ENCODE results near the gene RASAL1. TPM values are rescaled to one million over a fixed set of nuclear protein-coding genes. Genes with fewer than 3 reads are reported as not detected.

The RASAL1 gene
- total RNA-seq, 4 donors from 2014 or later: 17.4 to 98.7 (median 56.6) TPM

- H3K36me3 ChIP-seq: no peaks in the 10 kb centered on the region
- no peak overlapping the region for H3K4me3 ChIP-seq
- no peak for DNase-seq
- H3K4me1 ChIP-seq: peaks cover 0 to 13% (median 0%) of the 10 kb centered on the region in 3 donors
- H3K9me3 ChIP-seq: no peaks in the 10 kb centered on the region
- WGBS, 2 donors: 55 to 76% methylated on average over 1 to 12 of the region's 13 CpGs
- TF ChIP-seq CTCF (IDR thresholded peaks at IDR 0.05) (no peak), POLR2A (IDR thresholded peaks at IDR 0.05) (no peak)
- peaks cover 0 to 72% (median 0%) of the 10 kb centered on the region in 4 donors for H3K27me3 ChIP-seq
- intact Hi-C loops (cut with DNase I): no loop called here
- no peak overlapping the region for H3K27ac ChIP-seq
Measured at GRCh38 chr12:113088971-113089756, 46.4 kb downstream of the RASAL1 start.

GRCh38 chr12:113088037-113088436 lies 47.5 kb downstream of the RASAL1 start:
- no peak for TF ChIP-seq CTCF (IDR thresholded peaks at IDR 0.05)
- TF ChIP-seq POLR2A (IDR thresholded peaks at IDR 0.05): no peak
- intact Hi-C loops (cut with DNase I): no loop called here
- Histone ChIP-seq H3K9me3 (no peaks in the 10 kb centered on the region), H3K36me3 (no peaks in the 10 kb centered on the region), H3K4me3 (no peak overlapping the region), H3K27ac (no peak overlapping the region), H3K4me1 (peaks cover 0 to 7% (median 0%) of the 10 kb centered on the region in 3 donors), H3K27me3 (peaks cover 0 to 63% (median 0%) of the 10 kb centered on the region in 4 donors)
- DNase-seq: no peak
- WGBS, 2 donors: 67 to 89% methylated on average over 2 to 3 of the region's 3 CpGs

- H3K36me3 ChIP-seq: no peaks in the 10 kb centered on the region
- WGBS, 2 donors: 48 to 68% methylated on average over 4 of the region's 5 CpGs
- no peak overlapping the region for H3K4me3 ChIP-seq
- no peaks in the 10 kb centered on the region for H3K4me1 ChIP-seq
- no peak for TF ChIP-seq CTCF (IDR thresholded peaks at IDR 0.05)
- TF ChIP-seq POLR2A (IDR thresholded peaks at IDR 0.05): no peak
- no peaks in the 10 kb centered on the region for H3K9me3 ChIP-seq
- no peak for DNase-seq
- peaks cover 0 to 61% (median 0%) of the 10 kb centered on the region in 4 donors for H3K27me3 ChIP-seq
- intact Hi-C loops (cut with DNase I): no loop called here
- no peak overlapping the region for H3K27ac ChIP-seq
Measured at GRCh38 chr12:113087193-113087592, 48.4 kb downstream of the RASAL1 start.

- 31 to 50% methylated on average over 10 to 13 of the region's 17 CpGs for WGBS, 2 donors
- TF ChIP-seq CTCF (IDR thresholded peaks at IDR 0.05): no peak
- no peak for TF ChIP-seq POLR2A (IDR thresholded peaks at IDR 0.05)
- intact Hi-C loops (cut with DNase I): no loop called here
- no peak for DNase-seq
- no peaks in the 10 kb centered on the region for H3K9me3 ChIP-seq
- peaks cover 0 to 62% (median 0%) of the 10 kb centered on the region in 4 donors for H3K27me3 ChIP-seq
- H3K36me3 ChIP-seq: no peaks in the 10 kb centered on the region
- no peaks in the 10 kb centered on the region for H3K4me1 ChIP-seq
- H3K27ac ChIP-seq: no peak overlapping the region
- no peak overlapping the region for H3K4me3 ChIP-seq
Measured at GRCh38 chr12:113086249-113087164, 49.1 kb downstream of the RASAL1 start.

All from esophagus squamous epithelium (tissue), 5 donors.